ENCODE measurements around the gene KIF18B. TPM values are rescaled to one million over a fixed set of nuclear protein-coding genes. Genes with fewer than 3 reads are reported as not detected.

The KIF18B gene
- total RNA-seq, 1 donor from 2014 or later = not detected

DNA sequence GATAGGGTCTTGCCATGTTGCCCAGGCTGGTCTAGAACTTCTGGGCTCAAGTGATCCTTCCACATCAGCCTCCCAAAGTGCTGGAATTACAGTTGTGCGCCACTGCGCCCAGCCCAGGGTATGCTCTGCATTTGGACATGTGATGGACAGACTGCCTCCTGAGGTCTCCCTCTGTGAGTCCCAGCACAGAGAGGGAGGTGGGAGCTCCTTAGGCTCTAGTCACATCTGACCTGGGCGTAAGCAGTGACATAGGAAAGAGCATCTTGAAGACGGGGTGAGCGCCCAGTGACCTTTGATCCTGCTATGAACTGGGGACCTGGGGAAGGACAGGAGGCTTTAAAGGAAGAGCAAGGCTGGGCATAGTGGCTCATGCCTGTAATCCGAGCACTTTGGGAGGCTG, 30.1 kb downstream of the KIF18B start:
- Histone ChIP-seq H3K4me3 (ENCODE audit: low read depth, low read length) (no peak overlapping the region), H3K36me3 (ENCODE audit: control insufficient read depth, insufficient read depth, low read length) (no peaks in the 10 kb centered on the region), H3K27me3 (ENCODE audit: control insufficient read depth, insufficient read depth, low read length) (no peaks in the 10 kb centered on the region)
- TF ChIP-seq, protein P1, sequence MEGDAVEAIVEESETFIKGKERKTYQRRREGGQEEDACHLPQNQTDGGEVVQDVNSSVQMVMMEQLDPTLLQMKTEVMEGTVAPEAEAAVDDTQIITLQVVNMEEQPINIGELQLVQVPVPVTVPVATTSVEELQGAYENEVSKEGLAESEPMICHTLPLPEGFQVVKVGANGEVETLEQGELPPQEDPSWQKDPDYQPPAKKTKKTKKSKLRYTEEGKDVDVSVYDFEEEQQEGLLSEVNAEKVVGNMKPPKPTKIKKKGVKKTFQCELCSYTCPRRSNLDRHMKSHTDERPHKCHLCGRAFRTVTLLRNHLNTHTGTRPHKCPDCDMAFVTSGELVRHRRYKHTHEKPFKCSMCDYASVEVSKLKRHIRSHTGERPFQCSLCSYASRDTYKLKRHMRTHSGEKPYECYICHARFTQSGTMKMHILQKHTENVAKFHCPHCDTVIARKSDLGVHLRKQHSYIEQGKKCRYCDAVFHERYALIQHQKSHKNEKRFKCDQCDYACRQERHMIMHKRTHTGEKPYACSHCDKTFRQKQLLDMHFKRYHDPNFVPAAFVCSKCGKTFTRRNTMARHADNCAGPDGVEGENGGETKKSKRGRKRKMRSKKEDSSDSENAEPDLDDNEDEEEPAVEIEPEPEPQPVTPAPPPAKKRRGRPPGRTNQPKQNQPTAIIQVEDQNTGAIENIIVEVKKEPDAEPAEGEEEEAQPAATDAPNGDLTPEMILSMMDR (IDR thresholded peaks at IDR 0.05; ENCODE audit: insufficient read depth, low read length, severe bottlenecking) = no peak
- DNase-seq (ENCODE audit: low read depth) = no peak
- no peak for FAIRE-seq

DNA sequence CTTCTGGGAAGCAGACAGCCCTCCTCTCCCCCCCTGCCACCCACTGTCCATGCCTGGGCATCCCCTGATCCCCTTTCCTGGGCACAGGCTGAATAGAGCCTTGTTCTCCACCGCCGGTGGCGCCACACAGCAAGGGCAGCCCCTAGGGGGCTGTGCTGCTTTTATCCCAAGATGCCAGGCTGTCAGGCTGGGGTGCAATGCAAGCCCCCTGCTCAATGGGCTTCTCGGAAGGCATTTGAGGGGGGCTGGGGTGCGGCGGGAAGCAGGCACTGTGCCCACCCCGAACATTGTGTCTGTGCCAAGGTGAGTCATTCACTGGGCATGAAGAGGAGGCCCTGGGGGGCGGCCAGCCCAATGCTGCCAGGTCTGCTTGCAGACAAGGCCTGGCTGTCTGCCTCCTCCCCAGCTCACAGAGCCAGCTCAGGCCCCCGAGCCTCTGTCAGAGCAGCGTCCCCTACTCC, 30.8 kb downstream of the KIF18B start:
- DNase-seq (ENCODE audit: low read depth) = peak; percentile 33
- Histone ChIP-seq H3K36me3 (ENCODE audit: control insufficient read depth, insufficient read depth, low read length) (no peaks in the 10 kb centered on the region), H3K4me3 (ENCODE audit: low read depth, low read length) (no peak overlapping the region), H3K27me3 (ENCODE audit: control insufficient read depth, insufficient read depth, low read length) (no peaks in the 10 kb centered on the region)
- FAIRE-seq = no peak
- TF ChIP-seq, protein P1 (IDR thresholded peaks at IDR 0.05; ENCODE audit: insufficient read depth, low read length, severe bottlenecking) = no peak

DNA sequence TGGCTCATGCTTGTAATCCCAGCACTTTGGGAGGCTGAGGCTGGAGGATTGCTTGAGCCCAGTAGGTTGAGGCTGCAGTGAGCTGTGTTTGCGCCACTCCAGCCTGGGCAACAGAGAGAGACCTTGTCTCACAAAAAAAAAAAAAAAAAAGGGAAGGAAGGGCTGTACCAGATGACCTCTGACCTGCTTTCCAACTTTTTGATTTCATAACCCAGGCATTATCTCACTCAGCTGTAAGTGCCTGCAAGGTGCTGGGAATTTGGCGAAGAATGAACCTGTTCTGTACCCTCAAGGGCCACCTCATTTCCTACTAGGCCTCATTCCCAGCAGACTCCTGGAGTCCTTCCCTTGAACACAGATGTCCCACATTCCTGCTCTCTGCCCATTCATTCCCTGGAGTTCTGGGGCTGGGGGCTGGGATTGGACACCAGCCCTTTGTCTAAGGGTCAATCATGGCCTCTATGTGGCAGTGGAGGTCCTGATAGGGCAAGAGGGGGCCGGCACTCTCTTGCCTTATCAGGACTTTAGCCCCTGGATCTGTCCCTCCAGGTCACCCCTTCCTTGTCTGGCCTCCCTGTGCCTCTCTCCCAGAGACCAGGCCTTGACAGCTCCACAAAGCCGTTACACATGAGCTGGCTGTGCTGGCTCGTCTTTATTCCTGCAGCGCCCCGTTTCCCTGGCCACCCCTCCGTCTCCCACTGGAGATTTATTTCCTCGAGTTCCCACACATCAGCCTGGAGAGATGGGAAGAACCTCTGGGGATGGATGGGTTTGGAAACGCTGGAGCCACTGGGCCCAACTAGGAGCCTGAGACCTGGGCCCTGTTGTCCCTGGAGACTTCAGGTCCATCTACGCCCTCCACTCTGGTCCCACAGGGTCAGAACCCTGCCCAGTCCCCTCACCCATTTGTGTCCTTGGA, 31.5 kb downstream of the KIF18B start:
- DNase-seq (ENCODE audit: low read depth) (peak; percentile 29), FAIRE-seq (peak; percentile 40)
- no peaks in the 10 kb centered on the region for H3K27me3 ChIP-seq (ENCODE audit: control insufficient read depth, insufficient read depth, low read length)
- no peaks in the 10 kb centered on the region for H3K36me3 ChIP-seq (ENCODE audit: control insufficient read depth, insufficient read depth, low read length)
- TF ChIP-seq, protein P1 (IDR thresholded peaks at IDR 0.05; ENCODE audit: insufficient read depth, low read length, severe bottlenecking) = no peak
- H3K4me3 ChIP-seq (ENCODE audit: low read depth, low read length) = no peak overlapping the region

DNA sequence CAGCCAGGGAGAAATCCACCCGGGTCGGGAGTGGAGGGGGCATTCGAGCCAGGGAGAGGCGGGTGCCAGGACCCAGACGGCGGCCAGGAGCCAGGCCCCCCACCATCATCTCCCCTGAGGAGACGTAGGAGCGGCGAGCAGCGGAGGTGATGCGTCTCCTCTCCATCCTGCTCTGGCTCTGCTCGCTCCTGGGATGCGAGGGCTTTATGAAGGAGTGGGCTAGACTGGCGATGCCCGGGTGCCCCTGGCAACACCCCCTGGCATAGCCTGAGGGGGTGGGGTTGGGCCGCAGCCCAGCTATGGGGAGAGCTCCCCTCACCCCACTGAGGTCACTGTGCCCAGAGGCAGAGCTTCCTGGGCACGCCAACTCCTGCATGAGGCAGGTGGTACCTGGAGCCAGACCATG, 32.2 kb downstream of the KIF18B start, which contains the start of gene GFAP:
Gene GFAP, minus strand, starts transcription at position 180 of the 406 bp plus-strand sequence. Its CDS starts 14 bp downstream, at position 166.
- TF ChIP-seq, protein P1 (IDR thresholded peaks at IDR 0.05; ENCODE audit: insufficient read depth, low read length, severe bottlenecking) = no peak

DNA sequence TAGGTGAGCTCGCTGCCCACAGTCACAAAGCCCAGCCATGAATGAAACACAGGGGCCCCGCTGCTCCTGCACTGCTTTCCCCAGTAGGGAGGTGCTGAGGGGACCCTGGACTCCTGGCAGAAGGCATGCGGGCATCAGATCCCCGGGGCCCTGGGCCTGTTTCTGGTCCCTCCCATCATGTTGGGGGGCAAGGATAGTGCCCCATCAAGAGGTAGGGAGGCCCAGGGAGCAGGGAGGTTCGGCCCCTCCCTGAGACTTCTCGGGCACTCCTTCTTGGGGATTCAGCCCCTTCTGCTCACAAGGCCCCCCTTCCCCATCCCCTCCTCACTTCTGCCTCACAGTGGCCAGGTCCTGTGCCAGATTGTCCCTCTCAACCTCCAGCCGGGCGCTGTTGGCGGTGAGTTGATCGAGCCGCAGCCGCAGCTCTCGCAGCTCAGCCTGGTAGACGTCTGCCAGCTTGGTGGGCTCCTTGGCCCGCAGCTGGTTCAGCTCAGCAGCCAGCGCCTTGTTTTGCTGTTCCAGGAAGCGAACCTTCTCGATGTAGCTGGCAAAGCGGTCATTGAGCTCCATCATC, 32.8 kb downstream of the KIF18B start:
- DNase-seq (ENCODE audit: low read depth) (no peak), FAIRE-seq (no peak)
- TF ChIP-seq, protein P1 (IDR thresholded peaks at IDR 0.05; ENCODE audit: insufficient read depth, low read length, severe bottlenecking) = no peak
- Histone ChIP-seq H3K27me3 (ENCODE audit: control insufficient read depth, insufficient read depth, low read length) (no peaks in the 10 kb centered on the region), H3K4me3 (ENCODE audit: low read depth, low read length) (no peak overlapping the region), H3K36me3 (ENCODE audit: control insufficient read depth, insufficient read depth, low read length) (no peaks in the 10 kb centered on the region)

More for the DNA sequence above, 32.2 kb downstream of the KIF18B start, which contains the start of gene GFAP:
- Histone ChIP-seq H3K27me3 (ENCODE audit: control insufficient read depth, insufficient read depth, low read length) (no peaks in the 10 kb centered on the region), H3K36me3 (ENCODE audit: control insufficient read depth, insufficient read depth, low read length) (no peaks in the 10 kb centered on the region), H3K4me3 (ENCODE audit: low read depth, low read length) (no peak within 1 kb of the TSS)
- no peak for DNase-seq (ENCODE audit: low read depth)
- no peak for FAIRE-seq

All from bronchial epithelial cell (primary cell).